ENCODE data around the gene C17orf75.

The C17orf75 gene

DNA sequence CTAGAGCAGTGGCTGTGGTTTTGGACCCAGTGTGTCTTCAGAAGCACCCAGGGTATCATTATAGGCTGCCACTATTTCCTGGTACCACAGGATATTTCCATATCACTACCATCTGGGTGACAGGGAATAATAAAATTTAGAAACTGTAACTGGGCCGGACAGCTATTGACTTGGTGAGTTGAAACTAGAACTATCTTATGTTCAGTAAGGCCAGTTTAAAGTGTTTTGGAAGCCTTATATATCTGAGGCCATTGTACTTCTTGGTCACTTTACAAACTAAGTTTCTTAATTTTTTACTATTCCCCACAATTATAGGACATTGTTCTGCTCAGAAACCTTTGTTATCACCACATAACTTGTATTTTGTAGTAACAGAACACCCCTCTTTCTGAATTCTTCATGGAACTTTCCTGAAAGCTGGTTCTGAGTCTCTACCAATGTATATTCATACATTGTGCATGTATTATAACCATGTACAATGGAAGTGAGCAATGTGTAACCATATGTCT, 42.0 kb upstream of the C17orf75 start:
- no peak overlapping the region for H3K4me3 ChIP-seq (ENCODE audit: low read depth, low read length)
- TF ChIP-seq POLR2A (IDR thresholded peaks at IDR 0.05; ENCODE audit: extremely low read depth, insufficient read length) (no peak), MYC (IDR thresholded peaks at IDR 0.05; ENCODE audit: low read depth, low read length) (no peak)
- TF ChIP-seq, protein P1, sequence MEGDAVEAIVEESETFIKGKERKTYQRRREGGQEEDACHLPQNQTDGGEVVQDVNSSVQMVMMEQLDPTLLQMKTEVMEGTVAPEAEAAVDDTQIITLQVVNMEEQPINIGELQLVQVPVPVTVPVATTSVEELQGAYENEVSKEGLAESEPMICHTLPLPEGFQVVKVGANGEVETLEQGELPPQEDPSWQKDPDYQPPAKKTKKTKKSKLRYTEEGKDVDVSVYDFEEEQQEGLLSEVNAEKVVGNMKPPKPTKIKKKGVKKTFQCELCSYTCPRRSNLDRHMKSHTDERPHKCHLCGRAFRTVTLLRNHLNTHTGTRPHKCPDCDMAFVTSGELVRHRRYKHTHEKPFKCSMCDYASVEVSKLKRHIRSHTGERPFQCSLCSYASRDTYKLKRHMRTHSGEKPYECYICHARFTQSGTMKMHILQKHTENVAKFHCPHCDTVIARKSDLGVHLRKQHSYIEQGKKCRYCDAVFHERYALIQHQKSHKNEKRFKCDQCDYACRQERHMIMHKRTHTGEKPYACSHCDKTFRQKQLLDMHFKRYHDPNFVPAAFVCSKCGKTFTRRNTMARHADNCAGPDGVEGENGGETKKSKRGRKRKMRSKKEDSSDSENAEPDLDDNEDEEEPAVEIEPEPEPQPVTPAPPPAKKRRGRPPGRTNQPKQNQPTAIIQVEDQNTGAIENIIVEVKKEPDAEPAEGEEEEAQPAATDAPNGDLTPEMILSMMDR (IDR thresholded peaks at IDR 0.05; ENCODE audit: low read depth, low read length) = no peak
- TF ChIP-seq, protein P2, sequence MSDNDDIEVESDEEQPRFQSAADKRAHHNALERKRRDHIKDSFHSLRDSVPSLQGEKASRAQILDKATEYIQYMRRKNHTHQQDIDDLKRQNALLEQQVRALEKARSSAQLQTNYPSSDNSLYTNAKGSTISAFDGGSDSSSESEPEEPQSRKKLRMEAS (IDR thresholded peaks at IDR 0.05; ENCODE audit: low read depth, low read length) = no peak
- DNase-seq (ENCODE audit: low read depth) = no peak

DNA sequence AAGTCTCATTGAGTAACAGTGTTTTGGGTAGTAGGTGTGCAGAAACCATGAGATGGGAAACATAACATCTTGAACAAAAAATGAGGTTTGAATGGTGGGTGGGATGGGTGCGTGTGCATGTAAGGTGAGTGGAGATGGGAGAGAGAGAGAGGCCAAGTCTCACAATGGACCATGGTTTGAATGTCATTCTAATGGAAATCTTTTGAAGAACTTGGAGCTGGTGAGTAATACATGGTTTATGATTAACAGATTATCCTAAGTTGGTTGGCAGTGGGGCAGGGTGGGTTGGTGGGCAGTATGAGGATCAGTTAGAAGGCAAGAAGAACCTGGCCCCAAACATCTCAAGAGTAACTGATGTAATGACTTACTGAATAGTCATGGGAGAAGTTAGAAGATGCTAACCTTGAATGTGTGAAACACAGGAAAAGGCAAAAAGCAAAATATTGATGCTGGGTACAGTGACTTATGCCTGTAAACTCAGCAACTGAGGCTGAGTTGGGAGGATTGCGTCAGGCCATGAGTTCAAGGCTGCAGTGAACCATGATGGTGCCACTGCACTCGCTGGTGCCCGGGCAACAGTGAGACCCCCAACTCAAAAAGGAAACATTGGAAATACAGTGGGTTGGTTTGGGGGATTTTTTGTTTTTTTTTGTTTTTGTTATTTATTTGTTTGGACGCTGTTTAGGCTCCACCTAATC, 40.7 kb upstream of the C17orf75 start:
- DNase-seq (ENCODE audit: low read depth) = no peak
- TF ChIP-seq, protein P1 (IDR thresholded peaks at IDR 0.05; ENCODE audit: low read depth, low read length) = no peak
- TF ChIP-seq POLR2A (IDR thresholded peaks at IDR 0.05; ENCODE audit: extremely low read depth, insufficient read length) (no peak), MYC (IDR thresholded peaks at IDR 0.05; ENCODE audit: low read depth, low read length) (no peak)
- TF ChIP-seq, protein P2 (IDR thresholded peaks at IDR 0.05; ENCODE audit: low read depth, low read length) = no peak
- no peak overlapping the region for H3K4me3 ChIP-seq (ENCODE audit: low read depth, low read length)

DNA sequence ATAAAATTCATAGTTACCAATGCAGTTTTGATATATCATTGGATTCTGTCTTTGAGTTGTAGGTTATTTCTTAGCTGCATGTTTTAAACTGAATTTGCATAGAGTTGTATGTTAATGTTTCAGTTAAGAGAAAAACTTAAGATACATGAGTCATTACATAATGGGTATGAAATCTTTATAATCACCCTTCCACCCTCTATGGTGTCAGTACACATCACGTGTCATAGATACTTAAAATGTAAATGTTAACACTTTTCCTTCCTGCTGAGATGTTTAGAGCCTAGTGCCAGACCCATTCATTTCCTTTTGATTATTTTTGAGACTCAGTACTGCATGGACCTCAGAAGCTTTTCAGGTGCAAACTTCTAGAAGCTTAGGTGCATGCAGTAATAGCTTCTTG, 28.5 kb upstream of the C17orf75 start:
- no peak for DNase-seq (ENCODE audit: low read depth)
- no peak overlapping the region for H3K4me3 ChIP-seq (ENCODE audit: low read depth, low read length)
- TF ChIP-seq, protein P1 (IDR thresholded peaks at IDR 0.05; ENCODE audit: low read depth, low read length) = no peak
- TF ChIP-seq POLR2A (IDR thresholded peaks at IDR 0.05; ENCODE audit: extremely low read depth, insufficient read length) = no peak
- TF ChIP-seq, protein P2 (IDR thresholded peaks at IDR 0.05; ENCODE audit: low read depth, low read length) = no peak
- TF ChIP-seq MYC (IDR thresholded peaks at IDR 0.05; ENCODE audit: low read depth, low read length) = no peak

DNA sequence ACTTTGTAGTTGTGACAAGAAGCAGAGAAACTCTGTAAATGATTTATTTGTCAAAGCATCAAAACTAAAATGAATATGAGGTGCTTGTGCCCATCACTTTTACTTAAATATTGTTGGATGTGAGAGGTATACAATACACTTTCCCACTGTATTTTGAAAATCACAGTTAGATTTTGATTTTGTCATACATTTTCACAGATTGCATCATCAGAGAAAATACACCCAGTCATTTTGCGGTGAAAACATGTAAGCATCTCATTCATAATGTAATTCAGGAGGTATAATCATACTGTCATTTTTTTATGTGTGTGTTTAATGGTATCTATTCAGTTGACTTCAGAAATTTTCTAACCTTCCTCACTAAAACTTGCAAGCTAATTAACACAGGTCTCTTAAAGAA, 19.3 kb upstream of the C17orf75 start:
- no peak for TF ChIP-seq MYC (IDR thresholded peaks at IDR 0.05; ENCODE audit: low read depth, low read length)
- TF ChIP-seq POLR2A (IDR thresholded peaks at IDR 0.05; ENCODE audit: extremely low read depth, insufficient read length) = no peak
- TF ChIP-seq, protein P1 (IDR thresholded peaks at IDR 0.05; ENCODE audit: low read depth, low read length) = no peak
- TF ChIP-seq, protein P2 (IDR thresholded peaks at IDR 0.05; ENCODE audit: low read depth, low read length) = no peak
- no peak for DNase-seq (ENCODE audit: low read depth)
- no peak overlapping the region for H3K4me3 ChIP-seq (ENCODE audit: low read depth, low read length)

DNA sequence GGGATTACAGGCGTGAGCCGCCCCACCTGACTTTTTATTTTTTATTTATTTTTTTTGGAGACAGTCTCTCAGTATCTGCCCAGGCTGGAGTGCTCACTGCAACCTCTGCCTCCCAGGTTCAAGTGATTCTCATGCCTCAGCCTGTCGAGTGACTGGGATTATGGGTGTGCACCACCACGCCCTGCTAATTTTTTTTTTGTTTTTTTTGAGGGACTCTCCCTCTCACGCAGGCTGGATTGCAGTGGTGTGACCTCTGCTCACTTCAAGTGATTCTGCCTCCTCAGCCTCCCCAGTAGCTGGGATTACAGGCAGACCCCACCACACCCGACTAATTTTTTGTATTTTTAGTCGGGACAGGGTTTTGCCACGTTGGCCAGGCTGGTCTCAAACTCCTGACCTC, 15.6 kb upstream of the C17orf75 start:
- TF ChIP-seq, protein P2 (IDR thresholded peaks at IDR 0.05; ENCODE audit: low read depth, low read length) = no peak
- no peak for TF ChIP-seq MYC (IDR thresholded peaks at IDR 0.05; ENCODE audit: low read depth, low read length)
- TF ChIP-seq, protein P1 (IDR thresholded peaks at IDR 0.05; ENCODE audit: low read depth, low read length) = no peak
- TF ChIP-seq POLR2A (IDR thresholded peaks at IDR 0.05; ENCODE audit: extremely low read depth, insufficient read length) = no peak
- no peak for DNase-seq (ENCODE audit: low read depth)
- no peak overlapping the region for H3K4me3 ChIP-seq (ENCODE audit: low read depth, low read length)
